Right lobe of liver (tissue), 6 donors: ENCODE data around the gene CENPX. TPM values are rescaled to one million over a fixed set of nuclear protein-coding genes. Genes with fewer than 3 reads are reported as not detected.

Experiments
- ATAC-seq, 4 donors: fragments of 200-7000 bp; cut with Tn5 transposase; one replicate each; pipeline ENCODE4 v1.9.1; 2020; ENCODE audit warnings: mild to moderate bottlenecking in 4 of 4, moderate library complexity in 4 of 4
- DNase-seq, 3 donors: peaks; one replicate each; pipeline ENCODE4 v3.0.0-alpha.2; 2020
- H3K27ac ChIP-seq, 3 donors: fragments of 200-600 bp; one replicate each; pipeline ENCODE4 v1.8.0; 2022
- H3K27me3 ChIP-seq, 2 donors: fragments of 200-600 bp; one replicate each; pipeline ENCODE4 v1.8.0; 2022
- H3K36me3 ChIP-seq, 4 donors: fragments of 200-600 bp; sonication (generic) in 1 of 4; one replicate each; pipeline versions ENCODE4 v1.5.1 to v1.8.0; 2017 to 2022; ENCODE audit warnings: control low read depth in 1 of 4
- H3K4me1 ChIP-seq, 4 donors: fragments of 200-600 bp; sonication (generic) in 1 of 4; one replicate each; pipeline versions ENCODE4 v1.5.1 to v1.8.0; 2017 to 2022; ENCODE audit warnings: control low read depth in 1 of 4
- H3K4me3 ChIP-seq, 3 donors: fragments of 200-600 bp; one replicate each; pipeline ENCODE4 v1.8.0; 2022
- H3K9me3 ChIP-seq, 4 donors: fragments of 200-600 bp; sonication (generic) in 1 of 4; one replicate each; pipeline versions ENCODE4 v1.5.1 to v1.8.0; 2017 to 2022; ENCODE audit warnings: control low read depth in 1 of 4
- CTCF ChIP-seq, 4 donors: fragments of 200-600 bp in 3 of 4; fragments of 450-650 bp in 1 of 4; IDR thresholded peaks; one replicate each; pipeline versions ENCODE4 v1.5.1 to v1.8.0; 2016 to 2022; ENCODE audit warnings: antibody characterized with exemption in 4 of 4, mild to moderate bottlenecking in 2 of 4
- POLR2A ChIP-seq: fragments of 450-650 bp; IDR thresholded peaks from one replicate; pipeline ENCODE4 v1.6.1; 2017; ENCODE audit warnings: antibody characterized with exemption, mild to moderate bottlenecking
- WGBS: methylation state at CpG from one replicate; pipeline ENCODE4 v1.1.6; 2018; ENCODE audit warnings: low coverage, low lambda C conversion rate; ENCODE audit not compliant: insufficient coverage; ENCODE audit errors: missing lambda C conversion rate; 5-methylcytosine and 5-hydroxymethylcytosine counted together
- intact Hi-C, 2 donors: fragments of 100-400 bp; cut with DNase I; formaldehyde crosslinking; loops; one replicate each; pipeline versions ENCODE4 v1.11.2 to v1.14.1; 2022
- total RNA-seq, 6 experiments: library from RNA; depleted of rRNA in 2 of 6; stranded (reverse); fragments of >200 nt in 2 of 6; fragmentation: NEBNext Ultra II Directional in 3 of 6; extraction: Animal tissue kit (Norgen Biotek cat#: 25700) in 3 of 6; gene quantifications; one replicate each; pipeline versions ENCODE4 v1.1.0 to v1.2.4, GENCODE V29; 2016 to 2023
- donor health status: DM: no; HTN: yes; CAD: no.
- donor health status: DM: no; HTN: no; CAD: no.
- donor health status: DM: no; HTN: no; CAD: no.
- donor health status: DM: no; HTN: yes; CAD: no.
- donor health status: DM: no; HTN: yes; CAD: no.

CENPX gene
- total RNA-seq, 6 experiments from 2014 or later: 27.3 to 81.1 (median 47.8) TPM

- H3K9me3 ChIP-seq: no peaks in the 10 kb centered on the region
- H3K27me3 ChIP-seq: no peaks in the 10 kb centered on the region
- H3K36me3 ChIP-seq: peaks cover 0 to 17% (median 0%) of the 10 kb centered on the region in 4 donors
- ATAC-seq (no peak), DNase-seq (no peak)
- intact Hi-C loops: loop anchor here in 1 of 2 donors (10.0 kb wide), 1 partner anchor 129 kb away; no protein-coding TSS in a partner anchor
- H3K4me1 ChIP-seq: no peaks in the 10 kb centered on the region
- TF ChIP-seq POLR2A (no peak), CTCF (IDR thresholded peaks at IDR 0.05) (no peak)
- no peak overlapping the region for H3K4me3 ChIP-seq
- no peak overlapping the region for H3K27ac ChIP-seq
- WGBS: no CpG with 5 or more reads among the region's 22 CpGs
Observed at GRCh38 chr17:82013341-82013740, 9.3 kb downstream of the CENPX start.

DNA sequence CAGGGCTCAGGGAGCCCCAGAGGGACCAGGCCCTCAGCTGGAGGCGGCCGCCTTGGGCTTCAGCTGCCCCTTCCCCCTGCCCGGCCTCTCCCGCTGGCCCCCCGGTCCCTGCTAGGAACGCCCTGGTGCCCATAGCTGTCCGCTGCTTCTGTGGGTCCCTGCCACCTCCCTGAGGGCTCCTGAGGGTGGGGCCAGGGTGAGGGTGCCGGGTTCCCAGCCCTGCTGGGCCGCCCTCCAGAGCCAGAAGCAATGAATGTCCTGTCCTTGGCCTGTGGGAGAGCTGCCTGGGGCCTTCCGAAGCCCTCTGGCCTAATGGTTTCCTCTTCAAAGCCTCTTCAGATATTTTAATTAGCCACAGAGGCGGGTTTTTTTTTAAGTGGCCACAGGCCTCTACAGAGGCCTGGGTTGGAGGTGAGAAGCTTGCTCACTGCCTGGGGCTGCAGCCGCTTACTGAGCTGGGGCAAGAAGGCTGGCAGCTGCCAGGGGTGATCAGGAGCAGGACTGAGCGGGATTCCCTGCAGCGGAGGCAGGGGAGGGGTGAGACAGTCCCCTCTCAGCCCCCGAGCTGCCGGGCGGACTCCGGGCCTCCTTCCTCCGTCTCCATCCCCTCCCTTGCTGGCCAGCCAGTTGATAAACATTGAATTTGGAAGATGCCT, 9.9 kb downstream of the CENPX start:
- Histone ChIP-seq H3K27ac (no peak overlapping the region), H3K27me3 (no peaks in the 10 kb centered on the region), H3K36me3 (peaks cover 0 to 14% (median 0%) of the 10 kb centered on the region in 4 donors), H3K9me3 (no peaks in the 10 kb centered on the region), H3K4me3 (no peak overlapping the region), H3K4me1 (no peaks in the 10 kb centered on the region)
- DNase-seq: no peak
- WGBS: 83% methylated on average over 3 of the region's 19 CpGs
- TF ChIP-seq CTCF (IDR thresholded peaks at IDR 0.05): no peak
- no peak for TF ChIP-seq POLR2A
- intact Hi-C loops: loop anchor here in 1 of 2 donors (10.0 kb wide), 1 partner anchor 128 kb away; no protein-coding TSS in a partner anchor
- no peak for ATAC-seq

- H3K27me3 ChIP-seq: no peaks in the 10 kb centered on the region
- 63% methylated on average over 3 of the region's 20 CpGs for WGBS
- no peak overlapping the region for H3K4me3 ChIP-seq
- ATAC-seq: no peak
- no peak overlapping the region for H3K27ac ChIP-seq
- H3K36me3 ChIP-seq: peaks cover 0 to 9% (median 0%) of the 10 kb centered on the region in 4 donors
- DNase-seq: no peak
- H3K9me3 ChIP-seq: no peaks in the 10 kb centered on the region
- no peaks in the 10 kb centered on the region for H3K4me1 ChIP-seq
- TF ChIP-seq POLR2A (no peak), CTCF (IDR thresholded peaks at IDR 0.05) (no peak)
- intact Hi-C loops: loop anchor here in 1 of 2 donors (10.0 kb wide), 1 partner anchor 127 kb away; no protein-coding TSS in a partner anchor
Observed at GRCh38 chr17:82012261-82012639, 10.4 kb downstream of the CENPX start.

GRCh38 chr17:82011617-82012187, 11.0 kb downstream of the CENPX start:
- Histone ChIP-seq H3K4me3 (no peak overlapping the region), H3K4me1 (no peaks in the 10 kb centered on the region), H3K36me3 (peaks cover 0 to 9% (median 0%) of the 10 kb centered on the region in 4 donors), H3K9me3 (no peaks in the 10 kb centered on the region), H3K27me3 (no peaks in the 10 kb centered on the region), H3K27ac (no peak overlapping the region)
- no peak for ATAC-seq
- TF ChIP-seq CTCF (IDR thresholded peaks at IDR 0.05) (no peak), POLR2A (no peak)
- intact Hi-C loops: loop anchor here in 1 of 2 donors (10.0 kb wide), 1 partner anchor 127 kb away; no protein-coding TSS in a partner anchor
- DNase-seq: no peak
- 90% methylated on average over 2 of the region's 19 CpGs for WGBS
